ENCODE data around the gene CRADD. TPM values are rescaled to one million over a fixed set of nuclear protein-coding genes. Genes with fewer than 3 reads are reported as not detected.
"Not testable (repeated sequence)": the region's sequence is repeated elsewhere in the genome, so short reads cannot be mapped to it uniquely, and the experiment has no call there.

CRADD gene
- total RNA-seq, 1 donor from 2014 or later = 11.9 TPM

GRCh38 chr12:93738199-93739058 lies 61.3 kb downstream of the CRADD start:
- no peak for DNase-seq

- DNase-seq = no peak
Measured at GRCh38 chr12:93740751-93741150, 63.6 kb downstream of the CRADD start.

DNA sequence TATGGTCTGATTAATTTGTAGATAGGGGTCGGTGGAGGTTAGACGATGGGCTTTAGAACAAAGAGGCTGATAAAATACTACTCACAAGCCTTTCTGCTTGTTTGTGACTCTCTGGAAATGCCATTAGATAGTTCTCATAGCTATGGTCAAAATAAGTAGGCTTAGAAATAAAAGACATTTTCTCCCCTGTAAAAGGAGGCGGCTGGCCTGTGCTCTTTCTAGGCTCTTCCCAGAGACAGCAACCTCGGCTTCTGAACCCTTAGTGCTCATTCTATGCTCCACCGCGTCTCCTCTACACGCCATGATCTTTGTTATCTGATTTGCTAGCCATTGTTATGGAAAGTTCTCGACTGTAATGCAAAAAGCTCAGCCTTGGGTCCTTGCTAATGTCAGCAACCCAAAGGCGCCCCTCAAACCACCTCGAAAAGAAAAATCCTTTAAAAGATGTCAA lies 64.5 kb downstream of the CRADD start:
- DNase-seq = no peak

- peak; percentile 82 for DNase-seq
Measured at GRCh38 chr12:93742110-93742934, 65.1 kb downstream of the CRADD start.

DNA sequence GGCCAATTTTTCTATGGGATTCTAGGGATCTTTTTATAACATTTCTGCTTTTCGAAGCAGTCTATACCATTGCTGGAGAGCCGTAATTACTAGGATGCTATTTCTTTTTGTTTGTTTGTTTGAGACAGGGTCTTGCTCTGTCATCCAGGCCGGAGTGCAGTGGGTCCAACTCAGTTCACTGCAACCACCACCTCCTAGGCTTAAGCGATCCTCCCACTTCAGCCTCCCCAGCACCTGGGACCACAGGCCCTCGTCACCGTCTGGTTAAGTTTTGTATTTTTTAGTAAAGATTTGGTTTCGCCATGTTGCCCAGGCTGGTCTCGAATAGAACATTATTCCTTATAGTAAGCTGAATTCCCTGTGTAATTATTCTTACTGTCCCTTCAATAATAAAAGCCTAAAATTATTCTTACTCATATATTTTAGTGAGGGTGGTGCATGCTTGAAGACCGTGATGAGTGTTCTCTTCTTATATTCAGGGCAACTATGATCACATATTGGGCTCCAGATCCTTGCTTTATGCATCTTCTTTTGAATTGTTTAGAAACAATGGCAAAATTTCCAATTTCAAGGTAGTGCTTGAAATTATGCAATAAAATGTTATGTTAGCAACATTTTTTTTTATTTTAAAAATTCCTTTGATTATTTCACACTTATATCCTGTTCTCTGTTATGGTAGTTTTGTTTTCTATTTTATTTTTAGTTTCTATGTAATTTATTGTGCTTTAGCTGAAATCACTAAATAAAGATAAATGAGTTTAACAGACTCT lies 66.2 kb downstream of the CRADD start:
- DNase-seq = no peak

GRCh38 chr12:93743999-93744689 lies 67.0 kb downstream of the CRADD start:
- DNase-seq = no peak

- no peak for DNase-seq
Measured at GRCh38 chr12:93745286-93745685, 68.1 kb downstream of the CRADD start.

DNA sequence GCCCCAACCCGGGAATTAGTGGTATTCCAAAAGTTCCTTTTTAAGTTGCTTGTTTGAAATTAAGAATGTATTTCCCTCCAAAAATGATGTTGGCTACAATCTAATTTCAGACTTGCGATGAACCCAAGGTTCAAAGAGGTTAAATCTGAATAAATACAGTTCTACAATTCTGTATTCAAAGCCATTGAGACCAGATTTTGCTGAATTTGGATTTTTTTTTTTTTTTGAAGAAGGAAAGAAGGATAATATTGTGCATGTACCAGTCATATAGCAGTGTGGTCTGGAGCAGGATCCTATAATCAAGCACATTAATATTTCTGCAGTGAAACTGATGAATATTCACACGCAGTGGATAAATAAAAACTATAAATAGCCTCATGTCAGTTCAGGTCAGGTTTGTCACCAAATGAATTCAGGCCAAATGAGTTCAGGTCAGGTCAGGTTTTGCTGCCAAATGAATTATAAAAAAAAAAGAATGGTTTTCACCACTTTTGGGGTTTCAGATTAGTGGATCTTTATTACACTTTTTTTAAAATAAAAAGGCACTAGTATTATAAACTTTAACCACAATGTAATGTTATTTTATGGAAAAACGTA lies 69.5 kb downstream of the CRADD start:
- DNase-seq = no peak

DNA sequence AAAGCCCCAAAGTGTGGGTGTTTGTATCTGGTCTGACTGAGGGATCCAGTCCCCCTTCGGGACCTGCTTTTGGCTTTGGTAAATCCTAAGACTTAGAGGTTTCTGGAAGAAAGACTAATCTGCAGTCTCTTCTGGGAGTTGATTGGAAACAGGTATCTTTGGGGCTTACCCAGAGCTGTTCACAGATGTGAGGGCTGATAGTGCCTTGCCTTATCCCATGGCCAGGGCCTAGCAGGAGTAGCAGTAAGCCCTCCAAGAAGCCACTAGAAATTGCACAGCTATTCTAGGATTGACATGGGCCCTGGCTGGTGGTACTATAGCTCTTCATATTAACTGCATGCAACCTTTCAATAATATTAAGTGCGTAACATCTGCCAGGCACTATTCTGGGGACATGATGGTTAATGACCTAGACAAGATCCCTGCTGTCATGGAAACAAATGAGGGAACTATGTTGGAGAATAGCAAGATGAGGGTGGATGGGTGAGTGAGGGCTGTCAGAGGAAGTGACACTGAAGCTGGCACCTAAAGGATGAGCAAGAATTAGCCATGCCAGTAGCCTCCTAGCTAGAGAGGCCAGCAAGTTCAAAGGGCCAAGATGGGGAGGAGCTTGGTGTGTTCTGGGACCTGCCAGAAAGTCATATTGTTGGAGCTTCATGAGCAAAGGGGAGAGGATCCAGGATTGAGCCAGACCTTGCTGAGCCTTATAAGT lies 71.7 kb downstream of the CRADD start:
- DNase-seq = no peak

DNA sequence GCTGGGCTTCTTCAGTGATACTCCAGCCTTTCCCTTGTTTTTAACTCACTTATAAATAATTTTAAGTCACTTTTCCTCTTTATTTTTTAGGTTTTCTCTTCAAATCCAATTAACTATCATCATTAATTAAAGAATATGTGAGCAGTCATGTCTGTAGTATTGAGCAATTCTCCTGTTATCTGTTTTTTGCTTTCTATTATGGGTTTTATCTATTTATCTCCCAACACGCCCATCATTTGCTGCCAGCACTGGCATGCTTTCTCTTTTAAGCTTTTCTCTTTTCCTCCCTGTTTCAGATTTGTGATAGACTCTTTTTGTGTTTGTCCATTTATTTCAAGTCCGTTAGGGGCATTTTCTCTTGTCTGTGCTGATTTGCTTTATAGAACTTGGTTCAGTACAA lies 72.3 kb downstream of the CRADD start:
- no peak for DNase-seq

DNA sequence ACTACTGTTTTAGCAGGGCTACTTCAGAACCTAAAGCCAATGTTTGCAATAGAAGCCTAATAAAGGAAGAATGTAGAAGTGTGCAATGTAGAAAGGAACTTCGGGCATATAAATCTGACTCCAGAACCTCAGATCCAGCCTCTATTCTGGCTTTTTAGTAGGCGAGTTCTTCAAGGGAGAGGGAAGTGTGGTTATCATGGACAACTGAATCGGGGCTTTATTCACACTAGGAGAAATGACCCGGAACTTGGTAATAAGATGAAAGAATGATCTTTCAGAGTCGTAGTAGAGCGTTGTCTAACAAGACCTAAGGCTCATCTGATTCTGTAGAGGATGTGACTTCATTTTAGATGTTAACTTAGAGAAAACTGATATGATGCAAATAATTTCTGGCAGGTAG lies 72.9 kb downstream of the CRADD start:
- DNase-seq = no peak

DNA sequence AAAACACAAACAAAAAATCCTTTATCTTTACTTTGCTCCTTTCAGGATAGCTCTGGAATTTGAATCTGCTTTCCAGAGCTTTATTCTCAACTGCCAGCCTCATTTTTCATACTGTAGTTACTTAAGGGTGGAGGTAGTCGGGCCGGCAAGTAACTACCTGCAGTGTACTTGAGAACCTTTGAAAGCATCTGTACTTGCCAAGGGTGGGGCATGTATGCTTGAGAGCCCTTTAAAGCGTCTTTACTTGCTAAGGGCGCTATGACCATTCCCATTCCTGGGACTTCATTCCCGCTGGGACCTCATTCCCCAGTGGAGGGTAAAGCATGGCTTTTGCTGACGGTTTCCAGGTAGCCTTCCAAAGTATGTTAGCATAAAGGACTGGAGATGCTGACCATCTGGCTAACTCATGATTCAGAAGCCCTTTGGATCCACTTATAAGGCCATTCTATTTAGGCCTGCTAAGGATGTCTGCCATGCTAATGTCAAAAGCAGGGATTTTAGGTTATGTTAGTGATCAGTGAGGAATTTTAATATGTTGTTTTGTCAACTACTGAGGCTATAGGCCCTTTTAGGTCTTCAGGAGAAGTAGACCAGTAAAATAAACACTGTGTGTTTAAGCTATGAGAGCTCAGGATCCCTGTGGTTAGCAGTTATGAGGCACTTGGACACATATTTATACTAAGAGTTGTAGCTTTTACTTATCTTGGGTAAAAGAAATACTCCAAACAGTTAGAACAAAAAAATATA lies 74.9 kb downstream of the CRADD start:
- DNase-seq = no peak

DNA sequence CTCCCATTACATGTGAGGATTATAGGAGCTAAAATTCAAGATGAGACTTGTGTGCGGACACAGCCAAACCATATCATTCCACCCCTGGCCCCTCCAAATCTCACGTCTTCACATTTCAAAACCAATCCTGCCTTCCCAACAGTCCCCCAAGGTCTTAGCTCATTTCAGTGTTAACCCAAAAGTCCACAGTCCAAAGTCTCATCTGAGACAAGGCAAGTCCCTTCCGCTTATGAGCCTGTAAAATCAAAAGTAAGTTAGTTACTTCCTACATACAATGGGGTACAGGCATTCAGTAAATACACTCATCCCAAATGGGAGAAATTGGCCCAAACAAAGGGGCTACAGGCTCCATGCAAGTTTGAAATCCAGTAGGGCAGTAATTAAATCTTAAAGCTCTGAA lies 76.1 kb downstream of the CRADD start:
- no peak for DNase-seq

- DNase-seq = no peak
Measured at GRCh38 chr12:93753838-93754429, 76.8 kb downstream of the CRADD start.

DNA sequence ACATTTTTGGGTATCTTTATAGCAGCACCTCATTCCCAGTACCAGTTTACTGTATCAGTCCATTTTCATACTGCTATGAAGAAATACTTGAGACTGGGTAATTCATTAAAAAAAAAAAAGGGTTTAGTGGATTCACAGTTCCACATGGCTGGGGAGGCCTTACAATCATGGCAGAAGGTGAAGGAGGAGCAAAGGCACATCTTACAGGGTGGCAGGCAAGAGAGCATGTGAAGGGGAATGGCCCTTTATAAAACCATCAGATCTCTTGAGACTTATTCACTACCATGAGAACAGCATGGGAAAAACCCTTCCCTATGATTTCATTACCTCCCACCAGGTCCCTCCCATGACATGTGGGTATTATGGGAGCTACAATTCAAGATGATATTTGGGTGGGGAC lies 77.7 kb downstream of the CRADD start:
- not testable (repeated sequence) for DNase-seq

GRCh38 chr12:93756288-93756687 lies 79.1 kb downstream of the CRADD start:
- DNase-seq = no peak

- no peak for DNase-seq
Measured at GRCh38 chr12:93757792-93758694, 80.9 kb downstream of the CRADD start.

DNA sequence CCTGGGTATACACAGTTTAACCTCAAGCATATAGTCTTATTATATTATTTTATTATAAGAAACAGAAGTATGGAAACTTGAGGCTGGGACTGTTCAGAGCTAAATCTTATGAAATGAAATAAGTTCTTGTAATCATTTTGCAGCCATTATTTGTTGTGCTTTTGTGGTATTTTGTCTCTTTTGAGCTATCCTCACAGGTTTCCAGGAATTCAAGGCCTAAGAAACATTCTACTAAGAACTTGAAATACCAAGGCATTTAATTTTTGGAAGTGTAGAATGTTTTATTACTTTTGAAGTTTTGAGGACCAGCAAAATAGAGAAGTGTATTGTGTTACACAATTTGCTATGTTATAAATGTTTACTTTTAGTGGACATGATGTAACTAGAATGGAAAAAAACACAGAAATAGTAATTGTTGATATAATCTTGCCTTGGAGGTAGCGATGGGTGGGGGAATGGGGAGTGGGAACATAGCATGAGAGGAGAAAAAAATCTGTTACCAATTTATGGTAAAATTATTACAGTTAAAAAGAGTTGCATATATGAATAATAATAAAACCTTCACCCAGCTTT lies 81.7 kb downstream of the CRADD start:
- no peak for DNase-seq
